ENCODE measurements around the gene PUS1.
A peak's percentile ranks its signal among the peaks of the same experiment; 100 is the strongest.
"Not testable (repeated sequence)": the region's sequence is repeated elsewhere in the genome, so short reads cannot be mapped to it uniquely, and the experiment has no call there.

The PUS1 gene

DNA sequence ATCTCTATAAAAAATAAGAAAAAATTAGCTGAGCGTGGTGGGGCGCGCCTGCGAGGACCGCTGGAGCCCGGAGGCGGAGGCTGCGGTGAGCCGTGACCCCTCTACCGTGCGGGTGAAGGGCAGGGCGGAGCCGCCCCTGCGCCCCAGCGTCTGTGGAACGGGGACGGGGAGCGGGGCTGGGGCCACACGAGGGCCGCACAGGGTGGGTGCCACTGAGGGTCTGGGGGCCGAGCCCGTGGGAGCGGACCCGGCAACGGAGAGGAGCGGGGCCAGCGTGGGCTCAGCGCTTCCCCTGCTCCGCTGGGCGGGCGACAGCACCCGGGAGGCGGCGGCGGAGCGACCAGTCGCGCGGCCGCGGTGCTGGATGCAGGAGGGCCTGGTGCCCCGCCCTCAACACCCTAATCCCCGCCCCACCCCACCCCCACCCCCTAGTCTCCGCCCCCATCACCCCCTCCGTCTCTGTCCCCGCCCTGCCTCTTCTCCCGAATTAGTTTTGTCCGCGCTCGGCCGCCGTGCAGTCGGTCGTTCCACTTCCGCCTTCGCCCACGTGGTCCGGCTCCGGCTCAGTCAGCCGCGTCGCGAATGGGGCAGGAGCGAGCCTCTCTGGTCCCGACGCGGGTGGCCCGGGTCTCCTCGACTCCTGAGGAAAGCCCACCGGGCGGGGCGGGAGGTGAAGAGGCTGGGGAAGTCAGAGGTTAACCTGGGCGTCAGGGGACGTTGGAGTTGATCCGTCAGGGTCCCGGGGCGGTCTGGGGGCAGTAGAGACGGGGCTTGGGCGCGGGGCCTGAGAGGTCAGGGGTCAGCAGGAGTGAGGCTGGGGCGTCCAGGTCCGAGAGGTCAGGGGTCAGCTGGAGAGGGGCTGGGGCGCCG, at the start of gene PUS1:
TSS of gene PUS1 (plus strand) at position 566 of the 870 bp plus-strand sequence. CDS start 447 bp downstream, outside the sequence.
- H3K27ac ChIP-seq, result peak within 1 kb of the TSS; percentile 96

DNA sequence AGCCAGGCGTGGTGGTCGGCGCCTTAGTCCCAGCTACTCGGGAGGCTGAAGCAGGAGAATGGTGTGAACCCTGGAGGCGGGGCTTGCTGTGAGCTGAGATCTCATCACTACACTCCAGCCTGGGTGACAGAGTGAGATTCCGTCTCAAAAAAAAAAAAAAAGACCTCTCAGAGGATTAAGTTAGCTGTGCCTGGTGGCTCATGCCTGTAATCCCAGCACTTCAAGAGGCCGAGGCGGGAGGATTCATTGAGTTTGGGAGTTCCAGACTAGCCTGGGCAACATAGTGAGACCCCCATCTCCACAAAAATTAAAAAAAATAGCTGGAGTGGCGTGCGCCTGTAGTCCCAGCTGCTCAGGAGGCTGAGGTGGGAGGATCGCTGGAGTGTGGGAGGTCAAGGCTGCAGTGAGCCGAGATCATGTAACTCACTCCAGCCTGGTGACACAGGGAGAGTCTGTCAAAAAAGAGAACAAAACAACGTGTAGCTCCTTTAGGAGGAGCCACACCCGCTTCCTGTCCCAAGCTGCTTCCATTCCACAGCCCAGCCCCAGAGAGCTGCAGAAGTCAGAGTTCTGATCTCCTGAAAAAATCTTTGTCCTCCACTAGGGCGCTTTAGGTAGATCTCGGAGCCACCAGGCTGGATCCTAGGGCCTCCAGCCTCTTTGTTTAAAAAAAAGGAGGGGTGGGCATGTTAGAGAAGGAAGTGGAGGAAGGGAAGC, 46.1 kb upstream of the PUS1 start:
- H3K4me3 ChIP-seq, result no peak overlapping the region
- no peaks in the 10 kb centered on the region for H4K20me1 ChIP-seq
- peaks cover 22% of the 10 kb centered on the region for H3K9me3 ChIP-seq
- H3K36me3 ChIP-seq, result no peaks in the 10 kb centered on the region
- no peak overlapping the region for H3K4me2 ChIP-seq
- 0 out of 2 replicates have a peak overlapping the region, but pooled peaks have one; percentile 2 for H3K9ac ChIP-seq
- H3K27me3 ChIP-seq, result no peaks in the 10 kb centered on the region
- no peak for TF ChIP-seq Cebpa-rat (IDR thresholded peaks at IDR 0.05)
- peaks cover 5% of the 10 kb centered on the region; the same call in 1 of the 2 replicates for H3K4me1 ChIP-seq
- no peak overlapping the region for H3K27ac ChIP-seq

More for the DNA sequence above, at the start of gene PUS1:
- Histone ChIP-seq H3K9me3 (no peaks in the 10 kb centered on the region; the same call in none of the 2 replicates), H3K4me2 (peak within 1 kb of the TSS; percentile 96), H4K20me1 (peaks cover 40% of the 10 kb centered on the region), H3K4me1 (peaks cover 55% of the 10 kb centered on the region), H3K36me3 (peaks cover 35% of the 10 kb centered on the region), H3K9ac (peak within 1 kb of the TSS; percentile 97), H3K27me3 (no peaks in the 10 kb centered on the region), H3K4me3 (peak within 1 kb of the TSS; percentile 93)
- no peak for TF ChIP-seq Cebpa-rat (IDR thresholded peaks at IDR 0.05)

- Histone ChIP-seq H3K4me3 (no peak overlapping the region), H3K4me2 (no peak overlapping the region), H4K20me1 (no peaks in the 10 kb centered on the region), H3K9ac (0 out of 2 replicates have a peak overlapping the region, but pooled peaks have one; percentile 2), H3K27me3 (no peaks in the 10 kb centered on the region), H3K36me3 (no peaks in the 10 kb centered on the region), H3K27ac (no peak overlapping the region), H3K4me1 (peaks cover 5% of the 10 kb centered on the region; the same call in 1 of the 2 replicates), H3K9me3 (peaks cover 22% of the 10 kb centered on the region)
- no peak for TF ChIP-seq Cebpa-rat (IDR thresholded peaks at IDR 0.05)
Measured at GRCh38 chr12:131883521-131883900, 45.6 kb upstream of the PUS1 start.

DNA sequence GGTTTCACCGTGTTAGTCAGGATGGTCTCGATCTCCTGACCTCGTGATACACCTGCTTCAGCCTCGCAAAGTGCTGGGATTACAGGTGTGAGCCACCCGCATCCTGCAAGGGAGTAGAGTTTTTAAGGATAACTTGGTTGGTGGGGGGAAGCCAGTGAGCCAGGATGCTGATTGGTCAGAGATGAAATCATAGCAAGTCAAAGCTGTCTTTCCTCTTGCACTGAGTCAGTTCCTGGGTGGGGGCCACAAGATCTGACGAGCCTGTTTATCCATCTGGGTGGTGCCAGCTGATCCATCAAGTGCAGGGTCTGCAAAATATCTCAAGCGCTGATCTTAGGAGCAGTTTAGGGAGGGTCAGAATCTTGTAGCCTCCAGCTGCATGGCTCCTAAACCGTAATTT, 44.0 kb upstream of the PUS1 start:
- not testable (repeated sequence) for H3K4me3 ChIP-seq, H3K4me1 ChIP-seq, H4K20me1 ChIP-seq, H3K4me2 ChIP-seq, H3K27me3 ChIP-seq, H3K36me3 ChIP-seq, H3K9ac ChIP-seq, H3K27ac ChIP-seq
- peaks cover 22% of the 10 kb centered on the region for H3K9me3 ChIP-seq

- H3K27ac ChIP-seq, result no peak overlapping the region
Measured at GRCh38 chr12:131885543-131886057, 43.5 kb upstream of the PUS1 start.

GRCh38 chr12:131891722-131892121, 37.4 kb upstream of the PUS1 start:
- not testable (repeated sequence) for H3K4me3 ChIP-seq, H3K27me3 ChIP-seq, H3K27ac ChIP-seq, H3K9ac ChIP-seq, H3K4me2 ChIP-seq, H3K9me3 ChIP-seq, H3K36me3 ChIP-seq
- Histone ChIP-seq H3K4me1 (peaks cover 18% of the 10 kb centered on the region), H4K20me1 (peaks cover 16% of the 10 kb centered on the region)

More at GRCh38 chr12:131885543-131886057, 43.5 kb upstream of the PUS1 start:
- Histone ChIP-seq H3K4me1 (peaks cover 5% of the 10 kb centered on the region; the same call in 1 of the 2 replicates), H3K4me3 (no peak overlapping the region), H3K9me3 (peaks cover 22% of the 10 kb centered on the region), H3K27me3 (no peaks in the 10 kb centered on the region), H3K36me3 (no peaks in the 10 kb centered on the region), H4K20me1 (no peaks in the 10 kb centered on the region), H3K4me2 (no peak overlapping the region), H3K9ac (no peak overlapping the region)
- no peak for TF ChIP-seq Cebpa-rat (IDR thresholded peaks at IDR 0.05)

GRCh38 chr12:131892711-131893604, 36.1 kb upstream of the PUS1 start:
- Histone ChIP-seq H3K9ac (no peak overlapping the region), H3K27ac (no peak overlapping the region)

GRCh38 chr12:131893605-131894312, 35.3 kb upstream of the PUS1 start:
- Histone ChIP-seq H3K9me3 (no peaks in the 10 kb centered on the region), H3K36me3 (peaks cover 5% of the 10 kb centered on the region), H3K27me3 (no peaks in the 10 kb centered on the region), H3K27ac (no peak overlapping the region), H3K4me2 (no peak overlapping the region), H3K4me3 (no peak overlapping the region), H3K4me1 (peaks cover 33% of the 10 kb centered on the region), H4K20me1 (peaks cover 36% of the 10 kb centered on the region), H3K9ac (no peak overlapping the region)
- no peak for TF ChIP-seq Cebpa-rat (IDR thresholded peaks at IDR 0.05)

More at GRCh38 chr12:131892711-131893604, 36.1 kb upstream of the PUS1 start:
- H3K27me3 ChIP-seq, result no peaks in the 10 kb centered on the region
- no peak for TF ChIP-seq Cebpa-rat (IDR thresholded peaks at IDR 0.05)
- peaks cover 28% of the 10 kb centered on the region for H4K20me1 ChIP-seq
- no peak overlapping the region for H3K4me3 ChIP-seq
- H3K4me1 ChIP-seq, result peaks cover 25% of the 10 kb centered on the region
- H3K36me3 ChIP-seq, result no peaks in the 10 kb centered on the region
- H3K4me2 ChIP-seq, result no peak overlapping the region
- H3K9me3 ChIP-seq, result no peaks in the 10 kb centered on the region

Data from BLaER1 (cell line).